ENCODE data around the gene TWF2. TPM values are rescaled to one million over a fixed set of nuclear protein-coding genes. Genes with fewer than 3 reads are reported as not detected.

TWF2 gene
- total and polyA plus RNA-seq, 9 of the 15 experiments (the other 6 are each of a cell fraction or from before 2014, with no cell fraction given): 0.11 to 61.9 (median 29.7) TPM

GRCh38 chr3:52197842-52198625 lies 40.9 kb downstream of the TWF2 start, which contains the start of gene ALAS1:
TSS of gene ALAS1 (plus strand) at chr3:52198160. CDS start at chr3:52199242, 1,082 bp downstream.
- ChIA-PET POLR2A (interaction anchor here (0.6 to 0.7 kb wide), 2 partner anchors 14 to 80 kb away, joined by 3 read pairs; no protein-coding TSS in a partner anchor), CTCF (ENCODE audit: low intra/inter-chr PET ratio) (interaction anchor here (0.6 kb wide), 1 partner anchor 45 kb away, joined by 3 read pairs; no protein-coding TSS in a partner anchor)
- peak; percentile 97 for ATAC-seq
- Histone ChIP-seq H3K27me3 (ENCODE audit: control insufficient read depth in 2 of 2, insufficient read depth in 2 of 2, low read length in 2 of 2) (no peaks in the 10 kb centered on the region), H3K36me3 (ENCODE audit: control insufficient read depth, insufficient read depth, low read length) (peaks cover 39% of the 10 kb centered on the region), H2AFZ (ENCODE audit: low read depth, low read length) (peak within 1 kb of the TSS; percentile 92), H4K20me1 (replicated peaks; ENCODE audit: control insufficient read depth, insufficient read depth, low read length) (no peaks in the 10 kb centered on the region), H3K27ac (ENCODE audit: extremely low read depth, low read depth, low read length) (peak within 1 kb of the TSS; percentile 80), H3K9ac (ENCODE audit: insufficient read depth in 1 of 2, low read depth in 2 of 2, low read length in 2 of 2) (peak within 1 kb of the TSS; percentile 80 to 96), H3K9me3 (replicated peaks; ENCODE audit: control insufficient read depth, insufficient read depth, low read depth, low read length) (no peaks in the 10 kb centered on the region), H3K4me3 (peak within 1 kb of the TSS; percentile 77), H3K79me2 (ENCODE audit: control insufficient read depth, insufficient read depth, low read length) (peaks cover 16% of the 10 kb centered on the region), H3K9me1 (ENCODE audit: control insufficient read depth, insufficient read depth, low read length) (no peaks in the 10 kb centered on the region), H3K4me2 (ENCODE audit: insufficient read depth, low read length) (peak within 1 kb of the TSS; percentile 78), H3K4me1 (replicated peaks in 1 of 2; ENCODE audit: control insufficient read depth in 2 of 2, insufficient read depth in 2 of 2, low read length in 2 of 2) (peaks cover 22 to 31% of the 10 kb centered on the region in 2 experiments; a peak in 4 of 5 replicates)
- FAIRE-seq: peak; percentile 84
- BruUV-seq (replicated peaks): no TSS peak
- intact Hi-C loops (cut with micrococcal nuclease): loop anchor here (2.0 kb wide), 1 partner anchor 43 kb away; the partner anchor contains the start of gene POC1A
- WGBS (ENCODE audit: insufficient coverage, low coverage, missing lambda C conversion rate): under 1% methylated on average over 36 of the region's 71 CpGs
- DNase-seq (ENCODE audit: extremely low read depth in 1 of 4, low spot score in 3 of 4): peak; percentile 93 to 97 (median 96)
- in situ Hi-C loops (cut with MboI): no loop called here
- TF ChIP-seq ZNF507 (tag; conservative IDR thresholded peaks at IDR 0.05) (no peak), TFAM (CRISPR knock-in tag; conservative IDR thresholded peaks at IDR 0.05) (no peak), FOXK1 (CRISPR knock-in tag; IDR thresholded peaks at IDR 0.05; ENCODE audit: borderline replicate concordance) (no peak), ESRRA (IDR thresholded peaks at IDR 0.05; ENCODE audit: borderline replicate concordance, low read depth) (peak; percentile 17; the same call in 1 of the 2 replicates), RUNX1 (IDR thresholded peaks at IDR 0.05; ENCODE audit: low read depth) (0 out of 2 replicates have a peak, but pooled peaks have one; percentile 12), ZNF696 (CRISPR knock-in tag; conservative IDR thresholded peaks at IDR 0.05) (no peak), RAD51 (IDR thresholded peaks at IDR 0.05; ENCODE audit: borderline replicate concordance, low read depth) (no peak), POLR2AphosphoS5 (IDR thresholded peaks at IDR 0.05; ENCODE audit: control insufficient read depth, insufficient read depth, low read depth, low read length) (peak; percentile 57; the same call in 1 of the 2 replicates), MEIS2 (IDR thresholded peaks at IDR 0.05; ENCODE audit: partially characterized antibody) (peak; percentile 96), NFATC3 (IDR thresholded peaks at IDR 0.05) (no peak), RNF2 (IDR thresholded peaks at IDR 0.05) (0 out of 2 replicates have a peak, but pooled peaks have one; percentile 14), CHD2 (IDR thresholded peaks at IDR 0.05; ENCODE audit: low read depth, low read length) (no peak), SRF (CRISPR knock-in tag; IDR thresholded peaks at IDR 0.05) (peak in 1 of 2 experiments; percentile 61; a peak in 1 of 4 replicates), MBD2 (IDR thresholded peaks at IDR 0.05; ENCODE audit: borderline replicate concordance, low read depth) (peak; percentile 43; the same call in 1 of the 2 replicates), KAT7 (CRISPR knock-in tag; IDR thresholded peaks at IDR 0.05; ENCODE audit: borderline replicate concordance) (0 out of 2 replicates have a peak, but pooled peaks have one; percentile 6), RBFOX2 (IDR thresholded peaks at IDR 0.05; ENCODE audit: low read depth, low read length) (peak; percentile 93), NFRKB (IDR thresholded peaks at IDR 0.05; ENCODE audit: low read depth) (0 out of 2 replicates have a peak, but pooled peaks have one; percentile 6), ZNF175 (CRISPR knock-in tag; IDR thresholded peaks at IDR 0.05; ENCODE audit: low read depth) (no peak), CTCF (IDR thresholded peaks at IDR 0.05 in 2 of 3, conservative IDR thresholded peaks at IDR 0.05 in 1 of 3; ENCODE audit: insufficient read depth in 2 of 3, low read depth in 1 of 3, low read length in 3 of 3) (peak; percentile 13 to 27 (median 13); a peak in 2 of 6 replicates)
- TF ChIP-seq, protein P1, sequence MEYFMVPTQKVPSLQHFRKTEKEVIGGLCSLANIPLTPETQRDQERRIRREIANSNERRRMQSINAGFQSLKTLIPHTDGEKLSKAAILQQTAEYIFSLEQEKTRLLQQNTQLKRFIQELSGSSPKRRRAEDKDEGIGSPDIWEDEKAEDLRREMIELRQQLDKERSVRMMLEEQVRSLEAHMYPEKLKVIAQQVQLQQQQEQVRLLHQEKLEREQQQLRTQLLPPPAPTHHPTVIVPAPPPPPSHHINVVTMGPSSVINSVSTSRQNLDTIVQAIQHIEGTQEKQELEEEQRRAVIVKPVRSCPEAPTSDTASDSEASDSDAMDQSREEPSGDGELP (CRISPR knock-in tag; IDR thresholded peaks at IDR 0.05; ENCODE audit: borderline replicate concordance): no peak

All from K562 (cell line).